CD4-positive, alpha-beta T cell (primary cell): ENCODE measurements around the gene ADGRD1. TPM values are rescaled to one million over a fixed set of nuclear protein-coding genes. Genes with fewer than 3 reads are reported as not detected.
"Not testable (repeated sequence)": the region's sequence is repeated elsewhere in the genome, so short reads cannot be mapped to it uniquely, and the experiment has no call there.

Experiments used
- ATAC-seq: fragments of 200-7000 bp; cut with Tn5 transposase; one replicate; pipeline ENCODE4 v1.10.0; 2022; ENCODE audit warnings: mild to moderate bottlenecking; ENCODE audit not compliant: poor library complexity
- CTCF ChIA-PET: fragments of 350-600 bp; sonication (Branson Sonifier 250); formaldehyde crosslinking; loops from one replicate; lab custom pipeline; 2021; ENCODE audit warnings: antibody characterized with exemption, inconsistent platforms; lab: Charles Lee
- POLR2A ChIA-PET: fragments of 350-600 bp; sonication (Branson Sonifier 250); formaldehyde crosslinking; loops from one replicate; lab custom pipeline; 2021; ENCODE audit warnings: antibody characterized with exemption, inconsistent platforms; lab: Charles Lee
- DNase-seq, 14 experiments: peaks; one replicate each; pipeline ENCODE4 v3.0.0-alpha.2; 2013 to 2020; ENCODE audit warnings: mixed read lengths in 2 of 14
- H3K27ac ChIP-seq, 2 donors: one replicate each; pipeline versions ENCODE4 v1.5.1 to v1.7.0; 2013; ENCODE audit warnings: low read length in 2 of 2, low read depth in 1 of 2, mild to moderate bottlenecking in 1 of 2
- H3K27me3 ChIP-seq, 2 experiments: 1 replicate in 1 of 2; 2 replicates in 1 of 2; pipeline versions ENCODE4 v1.6.1 to v1.7.0; 2013; ENCODE audit warnings: low read length in 2 of 2, control low read depth in 1 of 2, mild to moderate bottlenecking in 1 of 2, moderate library complexity in 1 of 2; ENCODE audit not compliant: insufficient read depth in 2 of 2, control insufficient read depth in 1 of 2
- H3K36me3 ChIP-seq: one replicate; pipeline ENCODE4 v1.6.1; 2013; ENCODE audit warnings: low read length, control low read depth; ENCODE audit not compliant: insufficient read depth
- H3K4me1 ChIP-seq: one replicate; pipeline ENCODE4 v1.6.1; 2013; ENCODE audit warnings: low read length, control low read depth; ENCODE audit not compliant: insufficient read depth
- H3K4me3 ChIP-seq: one replicate; pipeline ENCODE4 v1.5.1; 2013; ENCODE audit warnings: mild to moderate bottlenecking, low read length, moderate library complexity
- H3K9me3 ChIP-seq, 2 experiments: 1 replicate in 1 of 2; 2 replicates in 1 of 2; pipeline versions ENCODE4 v1.6.1 to v1.7.0; 2013; ENCODE audit warnings: low read length in 2 of 2, mild to moderate bottlenecking in 2 of 2, control low read depth in 1 of 2, moderate library complexity in 1 of 2; ENCODE audit not compliant: control insufficient read depth in 1 of 2, insufficient read depth in 1 of 2
- H3K27ac Mint-ChIP-seq: one replicate; pipeline ENCODE4 v1.8.0; 2020; ENCODE audit warnings: mixed read lengths
- H3K27me3 Mint-ChIP-seq: one replicate; pipeline ENCODE4 v1.8.0; 2021; ENCODE audit warnings: mixed read lengths
- H3K36me3 Mint-ChIP-seq: one replicate; pipeline ENCODE4 v1.8.0; 2021; ENCODE audit warnings: low read depth, mixed read lengths
- H3K4me1 Mint-ChIP-seq: one replicate; pipeline ENCODE4 v1.8.0; 2021; ENCODE audit warnings: low read depth, mixed read lengths
- H3K4me3 Mint-ChIP-seq: one replicate; pipeline ENCODE4 v1.8.0; 2020; ENCODE audit warnings: mild to moderate bottlenecking, mixed read lengths
- H3K9me3 Mint-ChIP-seq: one replicate; pipeline ENCODE4 v1.8.0; 2020; ENCODE audit warnings: mixed read lengths
- CTCF ChIP-seq: fragments of 200-600 bp; IDR thresholded peaks from one replicate; pipeline ENCODE4 v1.8.0; 2022; ENCODE audit warnings: antibody characterized with exemption, mild to moderate bottlenecking
- intact Hi-C, 2 experiments: fragments of 100-400 bp; cut with DNase I in 1 of 2; cut with micrococcal nuclease in 1 of 2; formaldehyde crosslinking; loops; one replicate each; pipeline versions ENCODE4 v1.15.1 to v1.9.0; 2023 to 2025; cut with DNase I, micrococcal nuclease
- total RNA-seq, 174 experiments: library from RNA in 2 of 174; stranded (reverse) in 2 of 174; gene quantifications; one replicate each; pipeline ENCODE4 v1.2.3 and lab custom pipeline; 2021 to 2026

ADGRD1 gene
- total RNA-seq, 2 experiments from 2014 or later: 0.22 TPM; not detected in 1

- H3K36me3 Mint-ChIP-seq: no peaks in the 10 kb centered on the region
- DNase-seq: no peak
- CTCF ChIA-PET: interaction anchor here (1.3 kb wide), 1 partner anchor 10 kb away, joined by 3 read pairs; no protein-coding TSS in a partner anchor
- no peaks in the 10 kb centered on the region for H3K36me3 ChIP-seq
- H3K27me3 Mint-ChIP-seq: peaks cover 45% of the 10 kb centered on the region
- POLR2A ChIA-PET: no interaction called here
- H3K4me3 Mint-ChIP-seq: no peak overlapping the region
- H3K4me3 ChIP-seq: no peak overlapping the region
- H3K27ac Mint-ChIP-seq: no peak overlapping the region
- peaks cover 7% of the 10 kb centered on the region for H3K9me3 Mint-ChIP-seq
- H3K4me1 ChIP-seq: no peaks in the 10 kb centered on the region
- intact Hi-C loops: no loop called here
- TF ChIP-seq CTCF: no peak
- H3K27ac ChIP-seq: no peak overlapping the region
- ATAC-seq: no peak
- H3K9me3 ChIP-seq: peaks cover 0 to 12% of the 10 kb centered on the region in 2 experiments
- H3K4me1 Mint-ChIP-seq: no peaks in the 10 kb centered on the region
- H3K27me3 ChIP-seq: peaks cover 5 to 8% of the 10 kb centered on the region in 2 experiments
Measured at GRCh38 chr12:130936561-130936960, 17.1 kb upstream of the ADGRD1 start.

GRCh38 chr12:130937063-130937462 is 16.6 kb upstream of the ADGRD1 start:
- Mint-ChIP-seq H3K36me3 (no peaks in the 10 kb centered on the region), H3K9me3 (peaks cover 7% of the 10 kb centered on the region), H3K27me3 (peaks cover 44% of the 10 kb centered on the region), H3K4me3 (no peak overlapping the region), H3K27ac (no peak overlapping the region), H3K4me1 (no peaks in the 10 kb centered on the region)
- POLR2A ChIA-PET: no interaction called here
- no peak for ATAC-seq
- Histone ChIP-seq H3K36me3 (no peaks in the 10 kb centered on the region), H3K4me3 (no peak overlapping the region), H3K27ac (no peak overlapping the region), H3K4me1 (no peaks in the 10 kb centered on the region), H3K9me3 (peaks cover 0 to 12% of the 10 kb centered on the region in 2 experiments), H3K27me3 (peaks cover 5 to 8% of the 10 kb centered on the region in 2 experiments)
- DNase-seq: no peak
- intact Hi-C loops: no loop called here
- CTCF ChIA-PET: no interaction called here
- no peak for TF ChIP-seq CTCF

GRCh38 chr12:130937546-130937945 is 16.2 kb upstream of the ADGRD1 start:
- H3K4me1 Mint-ChIP-seq, H3K4me3 Mint-ChIP-seq, H3K36me3 ChIP-seq, H3K27me3 ChIP-seq, intact Hi-C loops, H3K4me1 ChIP-seq, H3K27ac ChIP-seq, DNase-seq, H3K36me3 Mint-ChIP-seq, CTCF ChIA-PET, ATAC-seq, POLR2A ChIA-PET, H3K4me3 ChIP-seq, H3K9me3 Mint-ChIP-seq, H3K27ac Mint-ChIP-seq: not testable (repeated sequence)
- H3K9me3 ChIP-seq: peaks cover 0 to 12% of the 10 kb centered on the region in 2 experiments
- peaks cover 39% of the 10 kb centered on the region for H3K27me3 Mint-ChIP-seq

- CTCF ChIA-PET: no interaction called here
- Histone ChIP-seq H3K4me3 (no peak overlapping the region), H3K4me1 (no peaks in the 10 kb centered on the region), H3K27me3 (peaks cover 5 to 8% of the 10 kb centered on the region in 2 experiments), H3K9me3 (peaks cover 0 to 12% of the 10 kb centered on the region in 2 experiments), H3K36me3 (no peaks in the 10 kb centered on the region), H3K27ac (no peak overlapping the region)
- Mint-ChIP-seq H3K9me3 (peaks cover 7% of the 10 kb centered on the region), H3K27me3 (peaks cover 34% of the 10 kb centered on the region), H3K4me1 (no peaks in the 10 kb centered on the region), H3K4me3 (no peak overlapping the region), H3K36me3 (no peaks in the 10 kb centered on the region), H3K27ac (no peak overlapping the region)
- no peak for DNase-seq
- ATAC-seq: no peak
- intact Hi-C loops: no loop called here
- no peak for TF ChIP-seq CTCF
- POLR2A ChIA-PET: no interaction called here
Measured at GRCh38 chr12:130938186-130938585, 15.5 kb upstream of the ADGRD1 start.
